B cell (primary cell): Measurements from ENCODE around the gene RNF25. TPM values are rescaled to one million over a fixed set of nuclear protein-coding genes. Genes with fewer than 3 reads are reported as not detected.

Experiments used
- ATAC-seq: fragments of 200-7000 bp; cut with Tn5 transposase; one replicate; pipeline ENCODE4 v1.10.0; 2021; ENCODE audit warnings: low read depth, mild to moderate bottlenecking, moderate number of reproducible peaks, moderate library complexity
- CTCF ChIA-PET: fragments of 350-600 bp; sonication (Branson Sonifier 250); formaldehyde crosslinking; loops from one replicate; lab custom pipeline; 2021; ENCODE audit warnings: antibody characterized with exemption, inconsistent platforms; lab: Charles Lee
- POLR2A ChIA-PET: fragments of 350-600 bp; sonication (Branson Sonifier 250); formaldehyde crosslinking; loops from one replicate; lab custom pipeline; 2021; ENCODE audit warnings: antibody characterized with exemption; lab: Charles Lee
- DNase-seq: peaks from one replicate; pipeline ENCODE4 v3.0.0; 2013
- H2AFZ ChIP-seq: 2 replicates; pipeline ENCODE4 v1.6.1; 2012; ENCODE audit warnings: mild to moderate bottlenecking, low read depth, low read length; ENCODE audit not compliant: insufficient read depth, poor library complexity, severe bottlenecking
- H3K27ac ChIP-seq, 2 donors: 1 replicate in 1 of 2; 2 replicates in 1 of 2; pipeline ENCODE4 v1.5.1; 2012 to 2013; ENCODE audit warnings: low read length in 2 of 2, mild to moderate bottlenecking in 2 of 2, moderate library complexity in 1 of 2
- H3K27me3 ChIP-seq, 4 experiments: fragments of 200-600 bp in 1 of 4; sonication (generic) in 1 of 4; replicated peaks in 1 of 4; 1 replicate in 2 of 4; 2 replicates in 2 of 4; pipeline versions ENCODE4 v1.6.1 to v1.7.0; 2013 to 2016; ENCODE audit warnings: low read length in 3 of 4, mild to moderate bottlenecking in 2 of 4, mixed read lengths in 1 of 4, moderate library complexity in 1 of 4; ENCODE audit not compliant: insufficient read depth in 4 of 4, control insufficient read depth in 3 of 4; ENCODE audit errors: control extremely low read depth in 1 of 4
- H3K36me3 ChIP-seq, 2 experiments: replicated peaks in 1 of 2; 1 replicate in 1 of 2; 2 replicates in 1 of 2; pipeline versions ENCODE4 v1.6.1 to v1.7.1; 2013; ENCODE audit warnings: low read length in 1 of 2; ENCODE audit not compliant: insufficient read depth in 2 of 2, control insufficient read depth in 1 of 2; ENCODE audit errors: control extremely low read depth in 1 of 2, extremely low read depth in 1 of 2
- H3K4me1 ChIP-seq, 2 donors: fragments of 200-600 bp in 1 of 2; sonication (generic) in 1 of 2; 1 replicate in 1 of 2; 2 replicates in 1 of 2; pipeline versions ENCODE4 v1.5.1 to v1.6.1; 2013 to 2017; ENCODE audit warnings: low read length in 2 of 2; ENCODE audit not compliant: control insufficient read depth in 2 of 2, insufficient read depth in 2 of 2
- H3K4me2 ChIP-seq: replicated peaks from 2 replicates; pipeline ENCODE3; 2012; ENCODE audit warnings: mild to moderate bottlenecking, low read depth, low read length; ENCODE audit not compliant: poor library complexity, severe bottlenecking
- H3K4me3 ChIP-seq, 5 experiments: fragments of 200-600 bp in 1 of 5; sonication (generic) in 1 of 5; 1 replicate in 3 of 5; 2 replicates in 2 of 5; pipeline versions ENCODE4 v1.5.1 to v1.7.0; 2011 to 2016; ENCODE audit warnings: low read length in 4 of 5, mild to moderate bottlenecking in 4 of 5, low read depth in 2 of 5, control low read depth in 1 of 5, moderate library complexity in 1 of 5; ENCODE audit not compliant: insufficient read depth in 1 of 5; ENCODE audit errors: control extremely low read depth in 1 of 5, extremely low read depth in 1 of 5
- H3K79me2 ChIP-seq: fragments of 200-600 bp; sonication (generic); one replicate; pipeline ENCODE4 v1.6.0; 2016; ENCODE audit warnings: low read length; ENCODE audit not compliant: control insufficient read depth, insufficient read depth
- H3K9ac ChIP-seq: fragments of 200-600 bp; sonication (generic); 2 replicates; pipeline ENCODE4 v1.6.1; 2017; ENCODE audit warnings: mild to moderate bottlenecking, low read length, moderate library complexity
- H3K9me3 ChIP-seq, 3 donors: one replicate each; pipeline versions ENCODE4 v1.6.1 to v1.7.1; 2013; ENCODE audit warnings: low read length in 2 of 3; ENCODE audit not compliant: control insufficient read depth in 2 of 3, insufficient read depth in 1 of 3; ENCODE audit errors: control extremely low read depth in 1 of 3
- H4K20me1 ChIP-seq: 2 replicates; pipeline ENCODE4 v1.6.0; 2012; ENCODE audit warnings: mild to moderate bottlenecking, low read length; ENCODE audit not compliant: insufficient read depth, control insufficient read depth, poor library complexity, severe bottlenecking
- H3K27ac Mint-ChIP-seq: one replicate; pipeline ENCODE4 v1.8.0; 2021; ENCODE audit warnings: mixed read lengths
- H3K27me3 Mint-ChIP-seq: one replicate; pipeline ENCODE4 v1.8.0; 2021; ENCODE audit warnings: mixed read lengths
- H3K4me1 Mint-ChIP-seq: one replicate; pipeline ENCODE4 v1.8.0; 2021; ENCODE audit warnings: mixed read lengths
- H3K4me3 Mint-ChIP-seq: one replicate; pipeline ENCODE4 v1.8.0; 2021; ENCODE audit warnings: mixed read lengths
- H3K9me3 Mint-ChIP-seq: one replicate; pipeline ENCODE4 v1.8.0; 2022; ENCODE audit warnings: mixed read lengths; ENCODE audit not compliant: insufficient read depth
- CTCF ChIP-seq: fragments of 200-600 bp; IDR thresholded peaks from one replicate; pipeline ENCODE4 v1.8.0; 2022; ENCODE audit warnings: antibody characterized with exemption, mild to moderate bottlenecking
- EZH2 ChIP-seq: IDR thresholded peaks from 2 replicates; pipeline ENCODE4 v1.6.1; 2012; ENCODE audit warnings: borderline replicate concordance, low read depth, mild to moderate bottlenecking, moderate library complexity, low read length; ENCODE audit not compliant: insufficient read depth, poor library complexity, severe bottlenecking
- WGBS: methylation state at CpG from one replicate; pipeline ENCODE4 v1.1.5; 2013; ENCODE audit warnings: missing lambda C conversion rate; ENCODE audit not compliant: insufficient coverage; 5-methylcytosine and 5-hydroxymethylcytosine counted together
- intact Hi-C: fragments of 100-400 bp; cut with micrococcal nuclease; formaldehyde crosslinking; loops from one replicate; pipeline ENCODE4 v1.10.0; 2022
- polyA plus RNA-seq: library from polyadenylated mRNA; depleted of rRNA; stranded (reverse); fragments of >200 nt; gene quantifications from 2 replicates; pipeline ENCODE4 v1.2.3, GENCODE V29; 2012
- total RNA-seq, 2 donors: library from RNA; stranded (reverse); fragments of 120-200 nt in 1 of 2; gene quantifications; 1 replicate in 1 of 2; 2 replicates in 1 of 2; pipeline versions ENCODE4 v1.2.3 to v1.2.4, GENCODE V29; 2013 to 2022

Gene RNF25
- total and polyA plus RNA-seq, 2 donors (not counting 1 experiment from before 2014, with no cell fraction given) = 31.7 to 35.6 TPM

DNA sequence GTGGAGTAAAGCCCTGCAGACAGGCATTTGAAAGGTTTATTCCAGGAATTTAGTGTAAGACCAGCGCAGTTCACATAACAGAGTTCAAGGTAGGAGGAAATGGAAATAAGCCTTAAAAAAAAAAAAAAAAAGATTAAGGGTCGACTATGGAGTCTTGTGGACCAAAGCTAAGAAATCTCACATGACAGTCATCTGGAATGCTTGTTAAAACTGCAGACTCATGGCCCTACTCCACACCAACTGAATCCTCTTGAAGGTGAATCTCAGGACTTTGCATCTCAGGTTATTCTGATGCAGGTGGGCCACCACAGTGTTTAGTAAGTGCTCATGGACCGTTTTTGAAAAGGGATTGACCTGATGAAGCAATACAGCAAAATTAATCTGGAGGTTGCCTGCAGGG, 47.7 kb upstream of the RNF25 start:
- peaks cover 3% of the 10 kb centered on the region for H3K4me1 Mint-ChIP-seq
- Histone ChIP-seq H3K27me3 (no peaks in the 10 kb centered on the region), H3K4me2 (no peak overlapping the region), H3K9me3 (no peaks in the 10 kb centered on the region), H3K36me3 (peaks cover 0 to 3% of the 10 kb centered on the region in 2 experiments), H3K9ac (no peak overlapping the region), H3K4me3 (no peak overlapping the region), H3K79me2 (peaks cover 53% of the 10 kb centered on the region), H4K20me1 (no peaks in the 10 kb centered on the region), H2AFZ (no peak overlapping the region), H3K4me1 (no peaks in the 10 kb centered on the region), H3K27ac (no peak overlapping the region)
- no peak overlapping the region for H3K27ac Mint-ChIP-seq
- WGBS = 100% methylated on average over 2 of the region's 3 CpGs
- ChIA-PET POLR2A (no interaction called here), CTCF (interaction anchor here (1.2 kb wide), 1 partner anchor 8 kb away, joined by 3 read pairs; no protein-coding TSS in a partner anchor)
- DNase-seq (no peak), ATAC-seq (no peak)
- no peak overlapping the region for H3K4me3 Mint-ChIP-seq
- intact Hi-C loops = loop anchor here (10.0 kb wide), 1 partner anchor 155 kb away; no protein-coding TSS in a partner anchor
- no peaks in the 10 kb centered on the region for H3K27me3 Mint-ChIP-seq
- H3K9me3 Mint-ChIP-seq = no peaks in the 10 kb centered on the region
- TF ChIP-seq CTCF (no peak), EZH2 (no peak)

DNA sequence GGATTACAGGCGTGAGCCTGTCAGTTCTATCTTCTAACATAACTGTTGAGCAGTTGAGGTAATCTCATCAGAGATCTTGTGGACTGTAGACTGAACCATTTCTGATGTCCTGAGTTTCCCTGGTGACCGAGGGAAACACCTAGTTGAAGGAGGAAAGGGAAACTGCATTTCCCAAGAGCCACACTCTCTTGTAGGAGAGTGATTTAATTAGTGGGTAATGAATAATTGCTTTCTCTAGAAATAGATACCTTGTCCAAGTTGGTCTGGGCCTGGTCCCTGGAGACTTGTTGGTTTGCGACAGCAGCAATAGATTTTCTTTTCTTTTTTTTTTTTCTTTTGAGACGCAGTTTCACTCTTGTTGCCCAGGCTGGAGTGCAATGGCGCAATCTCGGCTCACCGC, 46.3 kb upstream of the RNF25 start:
- Mint-ChIP-seq H3K4me1 (peaks cover 10% of the 10 kb centered on the region), H3K9me3 (no peaks in the 10 kb centered on the region), H3K27me3 (no peaks in the 10 kb centered on the region), H3K27ac (no peak overlapping the region), H3K4me3 (no peak overlapping the region)
- peaks cover 67% of the 10 kb centered on the region for H3K79me2 ChIP-seq
- H4K20me1 ChIP-seq = no peaks in the 10 kb centered on the region
- H3K9ac ChIP-seq = no peak overlapping the region
- DNase-seq (no peak), ATAC-seq (no peak)
- H3K4me3 ChIP-seq = no peak overlapping the region
- ChIA-PET CTCF (no interaction called here), POLR2A (no interaction called here)
- no peaks in the 10 kb centered on the region for H3K27me3 ChIP-seq
- TF ChIP-seq EZH2 (no peak), CTCF (no peak)
- 100% methylated on average over 2 of the region's 7 CpGs for WGBS
- no peak overlapping the region for H3K27ac ChIP-seq
- peaks cover 6% of the 10 kb centered on the region in 2 donors for H3K4me1 ChIP-seq
- intact Hi-C loops = loop anchor here (10.0 kb wide), 1 partner anchor 157 kb away; no protein-coding TSS in a partner anchor
- H3K9me3 ChIP-seq = no peaks in the 10 kb centered on the region
- no peak overlapping the region for H2AFZ ChIP-seq
- no peak overlapping the region for H3K4me2 ChIP-seq
- peaks cover 0 to 3% of the 10 kb centered on the region in 2 experiments for H3K36me3 ChIP-seq
